Heart left ventricle (tissue), 13 donors: ENCODE measurements around the gene PGA4.
"Not testable (repeated sequence)": the region's sequence is repeated elsewhere in the genome, so short reads cannot be mapped to it uniquely, and the experiment has no call there.

Source experiments
- CTCF ChIP-seq, 12 donors: fragments of 200-600 bp; sonication (generic) in 4 of 12; IDR thresholded peaks; one replicate each; pipeline versions ENCODE4 v1.5.0 to v1.8.0; 2018 to 2022; ENCODE audit warnings: antibody characterized with exemption in 12 of 12, mild to moderate bottlenecking in 5 of 12
- POLR2A ChIP-seq, 2 donors: fragments of 450-650 bp; IDR thresholded peaks; one replicate each; pipeline ENCODE4 v1.6.1; 2017; ENCODE audit warnings: antibody characterized with exemption in 2 of 2, mild to moderate bottlenecking in 2 of 2, moderate library complexity in 2 of 2
- donor health status: ischemic (EF 13 %, LVEDD 7.1; RV severe dilation, severe dysfunction).
- donor health status: DM: no; HTN: yes; CAD: no.
- donor health status: DM: no; HTN: no; CAD: no.
- donor health status: ischemic (EF 25% LVEDD 6.9; RV normal size, moderate dysfunction).
- donor health status: ischemic (EF 25% LVEDD 5.7; RV mildly dilated, moderate dysfunction).
- donor health status: ischemic (EF 35%, LVEDD 5.7; RV mildly dilated, moderate dysfunction).
- donor health status: nonischemic (EF 11% LVEDD 7.7; RV severe dilation, severe dysfunction).
- donor health status: DM: yes; HTN: yes; CAD: no.
- donor health status: PGD.
- donor health status: ischemic (EF 29% LVEDD 5.4; RV normal size, mild dysfunction).
- donor health status: nonischemic (EF 23%, LVEDD 6.1; RV moderate dilation, normal function).

DNA sequence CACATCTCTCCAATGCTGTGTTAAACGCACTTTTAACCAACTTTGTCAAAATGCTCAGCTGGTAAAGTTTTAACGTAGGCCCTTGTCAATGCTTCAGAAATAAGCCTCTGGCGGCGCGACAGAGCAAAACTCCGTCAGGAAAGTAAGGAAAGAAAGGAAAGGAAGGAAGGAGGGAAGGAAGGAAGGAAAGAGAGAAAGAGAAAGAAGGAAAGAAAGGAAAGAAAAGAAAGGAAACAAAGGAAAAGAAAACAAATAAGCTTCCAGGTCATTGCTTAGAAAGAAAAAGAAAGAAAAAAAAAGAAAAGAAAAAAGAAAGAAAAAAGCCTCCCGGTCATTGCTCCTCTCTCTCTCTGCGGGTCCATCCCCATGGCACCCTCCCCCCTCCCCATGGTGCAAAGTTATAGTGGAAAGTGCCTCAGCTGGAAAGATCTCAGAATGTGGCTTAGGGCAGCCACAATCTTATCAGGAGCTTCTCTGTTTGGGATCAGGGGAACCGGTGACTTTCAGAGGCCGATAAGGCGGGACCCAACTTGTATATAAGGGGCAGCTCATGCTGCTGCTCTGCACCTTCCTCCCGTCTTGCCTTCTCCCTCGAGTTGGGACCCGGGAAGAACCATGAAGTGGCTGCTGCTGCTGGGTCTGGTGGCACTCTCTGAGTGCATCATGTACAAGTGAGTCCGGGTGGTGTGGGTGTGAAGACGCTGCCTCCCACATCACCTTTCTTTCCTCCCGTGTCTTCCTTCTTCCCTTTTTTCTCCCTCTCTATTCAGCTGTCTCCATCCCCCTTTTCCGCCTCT is 19.0 kb upstream of the PGA4 start, which contains the start of gene PGA3:
- not testable (repeated sequence) for TF ChIP-seq CTCF, POLR2A (IDR thresholded peaks at IDR 0.05)
